Measurements from ENCODE around the gene FAM124B.

The FAM124B gene

DNA sequence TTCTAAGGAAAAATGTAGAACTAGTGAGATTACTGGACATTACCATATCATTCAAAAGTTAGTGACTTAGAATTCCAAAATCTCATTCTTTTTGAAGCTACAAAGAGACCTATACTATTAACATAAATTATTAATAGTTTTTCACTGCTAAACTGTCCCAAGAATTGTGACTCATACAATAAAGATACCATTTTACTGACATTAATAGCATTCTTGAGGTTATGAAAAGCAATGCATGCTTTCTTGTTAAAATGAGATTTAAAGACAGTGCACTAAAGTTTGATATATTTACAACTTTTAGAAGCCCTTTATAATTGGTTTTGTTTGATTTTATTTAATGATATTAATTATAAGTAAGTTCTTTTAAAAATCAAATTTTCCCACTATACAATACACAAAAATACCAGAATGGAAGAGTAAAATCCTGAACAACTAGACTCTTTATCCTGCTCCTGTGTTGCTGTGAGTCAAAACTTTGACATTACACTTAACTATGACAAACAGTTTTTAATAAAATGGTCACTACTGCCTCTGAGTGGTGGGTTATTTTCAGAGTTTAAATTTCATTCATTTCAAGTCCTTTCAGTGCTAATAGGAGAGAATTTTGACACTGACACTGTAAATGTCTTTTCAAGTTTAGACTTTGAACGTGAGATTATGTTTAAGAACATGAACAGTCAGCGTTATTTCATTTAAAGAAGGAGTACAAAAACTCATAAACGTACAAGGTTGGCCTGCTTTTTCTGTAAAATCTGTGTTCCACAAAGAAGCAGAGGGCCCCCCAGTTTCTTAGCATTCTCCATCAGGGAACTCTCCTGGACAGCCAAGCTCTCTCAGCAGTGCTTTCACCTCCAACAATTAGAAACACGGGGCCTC, 54.5 kb downstream of the FAM124B start:
- Mint-ChIP-seq H3K4me1 (ENCODE audit: low read depth) (no peaks in the 10 kb centered on the region), H3K9me3 (ENCODE audit: low read depth) (no peaks in the 10 kb centered on the region), H3K27me3 (peaks cover 4% of the 10 kb centered on the region), H3K4me3 (no peak overlapping the region), H3K27ac (no peak overlapping the region), H3K36me3 (no peaks in the 10 kb centered on the region)

DNA sequence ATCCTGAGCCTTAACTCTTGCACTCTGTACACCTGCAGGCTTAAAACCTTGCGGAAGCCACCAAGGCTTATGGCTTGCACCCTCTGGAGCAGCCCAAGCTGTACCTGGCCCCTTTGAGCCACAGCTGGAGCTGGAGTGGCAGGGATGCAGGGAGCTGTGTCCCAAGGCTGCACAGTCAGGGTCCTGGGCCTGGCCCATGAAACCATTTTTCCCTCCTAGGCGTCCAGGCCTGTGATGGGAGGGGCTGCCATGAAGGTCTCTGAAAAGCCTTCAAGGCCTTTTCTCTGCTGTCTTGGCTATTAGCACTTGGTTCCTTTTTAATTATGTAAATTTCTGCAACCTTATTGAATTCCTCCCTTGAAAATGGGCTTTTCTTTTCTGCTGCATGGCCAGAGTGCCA, 56.4 kb downstream of the FAM124B start:
- H3K4me1 Mint-ChIP-seq (ENCODE audit: low read depth) = no peaks in the 10 kb centered on the region
- no peaks in the 10 kb centered on the region for H3K36me3 Mint-ChIP-seq
- peaks cover 2% of the 10 kb centered on the region for H3K27me3 Mint-ChIP-seq
- H3K4me3 Mint-ChIP-seq = no peak overlapping the region
- no peak overlapping the region for H3K27ac Mint-ChIP-seq
- no peaks in the 10 kb centered on the region for H3K9me3 Mint-ChIP-seq (ENCODE audit: low read depth)

DNA sequence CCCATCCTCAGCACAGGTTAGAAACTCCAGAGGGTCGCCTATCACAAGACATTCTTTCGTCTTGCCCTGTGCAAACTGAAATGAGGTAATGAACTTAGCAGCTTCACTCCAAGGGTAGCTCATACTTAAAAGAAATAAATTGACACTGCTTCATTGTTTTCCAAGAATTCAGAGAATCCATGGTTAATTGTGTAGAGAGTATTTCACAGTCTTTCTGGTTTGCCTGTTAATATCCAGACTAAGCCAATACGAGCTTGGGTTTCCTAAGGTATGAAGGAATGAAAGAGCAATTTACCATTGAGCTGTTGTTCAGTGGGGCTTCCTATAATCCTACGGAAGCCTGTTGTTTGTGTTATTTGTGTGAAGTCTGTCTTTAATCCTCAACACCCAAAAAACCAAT, 58.7 kb downstream of the FAM124B start:
- no peaks in the 10 kb centered on the region for H3K36me3 Mint-ChIP-seq
- H3K4me3 Mint-ChIP-seq = no peak overlapping the region
- H3K4me1 Mint-ChIP-seq (ENCODE audit: low read depth) = no peaks in the 10 kb centered on the region
- H3K27ac Mint-ChIP-seq = no peak overlapping the region
- no peaks in the 10 kb centered on the region for H3K9me3 Mint-ChIP-seq (ENCODE audit: low read depth)
- peaks cover 2% of the 10 kb centered on the region for H3K27me3 Mint-ChIP-seq

DNA sequence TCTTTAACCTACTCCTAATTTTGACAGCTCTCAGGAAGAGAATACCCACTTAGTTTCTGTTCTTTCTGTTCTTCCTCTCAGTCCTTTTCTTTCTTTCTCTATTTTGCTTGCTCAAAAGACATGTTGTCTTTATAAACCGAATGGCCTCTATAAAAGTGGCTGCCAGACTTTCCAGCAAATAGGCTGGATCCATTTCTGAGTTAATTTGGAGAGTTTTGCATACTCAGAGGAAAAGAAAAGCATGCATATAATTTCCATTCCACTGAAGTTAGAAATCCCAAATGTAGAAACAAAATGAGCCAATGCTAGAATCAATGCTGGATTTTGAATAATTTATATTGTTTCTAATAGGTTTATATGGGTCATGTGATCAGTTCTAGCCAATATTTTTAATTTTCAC, 65.9 kb downstream of the FAM124B start:
- Mint-ChIP-seq H3K36me3 (no peaks in the 10 kb centered on the region), H3K4me1 (ENCODE audit: low read depth) (no peaks in the 10 kb centered on the region), H3K4me3 (no peak overlapping the region), H3K9me3 (ENCODE audit: low read depth) (no peaks in the 10 kb centered on the region), H3K27me3 (peaks cover 1% of the 10 kb centered on the region), H3K27ac (no peak overlapping the region)

DNA sequence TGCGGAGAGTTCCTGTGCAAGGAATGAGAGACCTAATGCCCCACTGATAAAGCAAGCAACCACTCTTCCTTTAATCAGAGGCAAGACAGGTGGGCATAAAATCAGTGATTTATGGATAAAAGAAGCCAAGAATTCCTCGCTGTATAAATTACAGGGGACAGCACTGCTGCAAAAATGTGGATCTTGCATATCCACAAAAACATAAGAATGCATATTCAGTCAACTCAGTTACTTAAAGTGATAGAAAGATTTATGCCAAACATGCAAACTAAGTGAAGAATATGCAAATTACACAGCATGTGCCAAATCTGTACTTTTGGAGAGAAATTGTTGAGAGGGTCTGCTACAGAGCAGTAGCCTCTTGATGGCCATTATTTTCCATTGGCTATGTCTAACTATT, 67.2 kb downstream of the FAM124B start:
- Mint-ChIP-seq H3K4me3 (no peak overlapping the region), H3K27ac (no peak overlapping the region)

DNA sequence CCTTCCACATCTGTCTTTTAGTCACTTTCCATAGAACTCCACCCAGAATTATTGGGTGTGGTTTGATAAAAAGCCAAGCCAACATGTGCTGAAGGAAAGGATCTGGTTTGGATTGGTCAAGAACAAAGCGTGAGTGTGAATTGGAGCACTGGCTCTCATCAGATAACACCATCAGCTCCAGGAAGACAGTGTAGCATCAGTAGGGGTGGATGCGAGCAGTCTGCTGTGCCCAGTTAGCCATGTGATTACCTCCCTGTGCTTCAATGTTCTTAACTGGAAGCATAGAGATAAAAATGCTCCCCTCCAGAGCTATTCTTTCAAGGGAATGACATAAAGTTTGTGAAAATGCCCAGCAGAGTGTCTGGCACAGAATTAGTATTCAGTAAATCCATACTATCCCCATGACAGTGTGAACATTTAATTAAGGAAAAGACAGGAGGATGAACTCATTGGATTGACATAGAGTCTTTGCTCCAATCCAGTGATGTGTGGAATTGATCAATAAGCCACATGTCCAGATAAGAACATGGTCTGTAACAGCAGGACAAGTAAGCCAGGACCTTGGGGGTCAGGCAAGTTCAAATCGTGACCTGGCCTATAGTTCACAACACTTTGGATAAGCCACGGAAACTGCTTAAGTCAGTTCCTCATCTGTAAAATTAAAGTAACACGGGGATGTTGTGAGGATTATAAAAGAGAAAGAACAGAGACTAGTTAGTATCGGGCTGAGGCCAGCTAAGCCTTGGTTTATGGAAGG, 68.0 kb downstream of the FAM124B start:
- no peaks in the 10 kb centered on the region for H3K36me3 Mint-ChIP-seq
- H3K9me3 Mint-ChIP-seq (ENCODE audit: low read depth) = no peaks in the 10 kb centered on the region
- H3K4me1 Mint-ChIP-seq (ENCODE audit: low read depth) = no peaks in the 10 kb centered on the region
- no peak overlapping the region for H3K4me3 Mint-ChIP-seq
- H3K27me3 Mint-ChIP-seq = peaks cover 1% of the 10 kb centered on the region
- H3K27ac Mint-ChIP-seq = no peak overlapping the region

More for the DNA sequence above, 67.2 kb downstream of the FAM124B start:
- no peaks in the 10 kb centered on the region for H3K36me3 Mint-ChIP-seq
- H3K27me3 Mint-ChIP-seq = peaks cover 1% of the 10 kb centered on the region
- no peaks in the 10 kb centered on the region for H3K4me1 Mint-ChIP-seq (ENCODE audit: low read depth)
- H3K9me3 Mint-ChIP-seq (ENCODE audit: low read depth) = no peaks in the 10 kb centered on the region

DNA sequence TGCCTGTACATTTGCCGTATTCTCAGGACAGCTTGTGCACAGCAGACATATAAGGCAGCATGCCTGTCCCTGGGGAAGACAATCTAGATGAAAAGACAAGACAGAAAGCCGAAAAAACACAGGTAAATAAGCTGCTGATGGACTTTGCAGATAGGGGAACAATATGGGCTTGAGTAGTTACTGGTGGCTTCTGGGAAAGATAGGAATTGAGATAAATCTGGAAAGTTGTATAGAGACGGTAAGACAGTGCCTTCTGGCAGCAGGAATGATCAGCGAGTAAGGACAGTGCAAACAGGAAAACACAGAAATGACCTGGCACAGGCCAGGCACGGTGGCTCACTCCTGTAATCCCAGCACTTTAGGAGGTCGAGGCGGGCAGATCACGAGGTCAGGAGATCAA, 70.2 kb downstream of the FAM124B start:
- Mint-ChIP-seq H3K27ac (no peak overlapping the region), H3K4me1 (ENCODE audit: low read depth) (no peaks in the 10 kb centered on the region), H3K4me3 (no peak overlapping the region), H3K9me3 (ENCODE audit: low read depth) (no peaks in the 10 kb centered on the region), H3K27me3 (peaks cover 9% of the 10 kb centered on the region), H3K36me3 (no peaks in the 10 kb centered on the region)

DNA sequence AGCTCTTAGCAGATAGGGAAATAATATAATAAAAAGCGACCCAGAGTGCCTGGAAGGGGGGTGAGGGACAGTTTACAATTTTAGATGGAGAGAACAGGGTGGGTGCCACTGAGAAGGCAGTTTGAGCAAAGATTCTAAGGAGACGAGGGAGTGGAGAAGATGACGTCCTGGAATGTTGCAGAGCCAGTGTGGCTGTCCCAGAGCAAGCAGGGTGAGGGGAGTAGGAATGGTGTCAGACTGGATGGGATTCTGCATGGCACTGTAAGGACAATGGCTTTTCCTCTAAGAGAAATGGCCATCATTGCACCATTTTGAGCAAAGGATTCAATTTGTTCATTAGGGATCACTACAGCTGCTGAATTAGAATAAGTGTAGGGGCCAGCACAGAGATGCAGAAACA, 73.1 kb downstream of the FAM124B start:
- H3K27me3 Mint-ChIP-seq = peaks cover 9% of the 10 kb centered on the region
- no peak overlapping the region for H3K4me3 Mint-ChIP-seq
- H3K4me1 Mint-ChIP-seq (ENCODE audit: low read depth) = no peaks in the 10 kb centered on the region
- no peak overlapping the region for H3K27ac Mint-ChIP-seq
- H3K36me3 Mint-ChIP-seq = no peaks in the 10 kb centered on the region
- H3K9me3 Mint-ChIP-seq (ENCODE audit: low read depth) = no peaks in the 10 kb centered on the region

Data from activated naive CD8-positive, alpha-beta T cell (primary cell).